ENCODE measurements around the gene ZNF787.

The ZNF787 gene

GRCh38 chr19:56142897-56143434, 21.9 kb upstream of the ZNF787 start:
- DNase-seq (ENCODE audit: low read depth), result no peak
- no peak overlapping the region for H3K9ac ChIP-seq (ENCODE audit: low read length)
- no peak overlapping the region for H3K4me3 ChIP-seq (ENCODE audit: low read length)
- H3K9me3 ChIP-seq (ENCODE audit: control insufficient read depth, low read length), result no peaks in the 10 kb centered on the region
- no peaks in the 10 kb centered on the region for H3K27me3 ChIP-seq (replicated peaks; ENCODE audit: control insufficient read depth, insufficient read depth, low read length)
- H3K36me3 ChIP-seq (ENCODE audit: control insufficient read depth, insufficient read depth, low read length, severe bottlenecking), result no peaks in the 10 kb centered on the region
- H3K4me1 ChIP-seq (ENCODE audit: control insufficient read depth, insufficient read depth, low read length), result peaks cover 19% of the 10 kb centered on the region

GRCh38 chr19:56142087-56142787, 21.1 kb upstream of the ZNF787 start:
- DNase-seq (ENCODE audit: low read depth), result no peak

GRCh38 chr19:56141417-56141993, 20.4 kb upstream of the ZNF787 start:
- H3K27me3 ChIP-seq (replicated peaks; ENCODE audit: control insufficient read depth, insufficient read depth, low read length), result no peaks in the 10 kb centered on the region
- no peaks in the 10 kb centered on the region for H3K9me3 ChIP-seq (ENCODE audit: control insufficient read depth, low read length)
- peaks cover 19% of the 10 kb centered on the region for H3K4me1 ChIP-seq (ENCODE audit: control insufficient read depth, insufficient read depth, low read length)
- peak overlapping the region; percentile 81 for H3K4me3 ChIP-seq (ENCODE audit: low read length)
- peak overlapping the region; percentile 81 for H3K9ac ChIP-seq (ENCODE audit: low read length)
- peak; percentile 47 for DNase-seq (ENCODE audit: low read depth)
- no peaks in the 10 kb centered on the region for H3K36me3 ChIP-seq (ENCODE audit: control insufficient read depth, insufficient read depth, low read length, severe bottlenecking)

More at GRCh38 chr19:56142087-56142787, 21.1 kb upstream of the ZNF787 start:
- no peaks in the 10 kb centered on the region for H3K27me3 ChIP-seq (replicated peaks; ENCODE audit: control insufficient read depth, insufficient read depth, low read length)
- no peaks in the 10 kb centered on the region for H3K36me3 ChIP-seq (ENCODE audit: control insufficient read depth, insufficient read depth, low read length, severe bottlenecking)
- H3K4me1 ChIP-seq (ENCODE audit: control insufficient read depth, insufficient read depth, low read length), result peaks cover 19% of the 10 kb centered on the region
- H3K9me3 ChIP-seq (ENCODE audit: control insufficient read depth, low read length), result no peaks in the 10 kb centered on the region
- H3K9ac ChIP-seq (ENCODE audit: low read length), result peak overlapping the region; percentile 62
- peak overlapping the region; percentile 81 for H3K4me3 ChIP-seq (ENCODE audit: low read length)

- H3K9me3 ChIP-seq (ENCODE audit: control insufficient read depth, low read length), result no peaks in the 10 kb centered on the region
- DNase-seq (ENCODE audit: low read depth), result peak; percentile 100
- peak within 1 kb of the TSS; percentile 81 for H3K4me3 ChIP-seq (ENCODE audit: low read length)
- no peaks in the 10 kb centered on the region for H3K27me3 ChIP-seq (replicated peaks; ENCODE audit: control insufficient read depth, insufficient read depth, low read length)
- H3K9ac ChIP-seq (ENCODE audit: low read length), result peak within 1 kb of the TSS; percentile 82
- H3K36me3 ChIP-seq (ENCODE audit: control insufficient read depth, insufficient read depth, low read length, severe bottlenecking), result no peaks in the 10 kb centered on the region
- peaks cover 19% of the 10 kb centered on the region for H3K4me1 ChIP-seq (ENCODE audit: control insufficient read depth, insufficient read depth, low read length)
These were observed 19.7 kb upstream of the ZNF787 start, which contains the start of gene ZNF444 for GRCh38 chr19:56140583-56141416. ZNF444 (plus strand) TSS chr19:56141287; CDS start chr19:56146912, 5,625 bp downstream.

- peaks cover 19% of the 10 kb centered on the region for H3K4me1 ChIP-seq (ENCODE audit: control insufficient read depth, insufficient read depth, low read length)
- H3K9ac ChIP-seq (ENCODE audit: low read length), result peak overlapping the region; percentile 82
- peak overlapping the region; percentile 81 for H3K4me3 ChIP-seq (ENCODE audit: low read length)
- no peaks in the 10 kb centered on the region for H3K9me3 ChIP-seq (ENCODE audit: control insufficient read depth, low read length)
- no peaks in the 10 kb centered on the region for H3K27me3 ChIP-seq (replicated peaks; ENCODE audit: control insufficient read depth, insufficient read depth, low read length)
- no peak for DNase-seq (ENCODE audit: low read depth)
- H3K36me3 ChIP-seq (ENCODE audit: control insufficient read depth, insufficient read depth, low read length, severe bottlenecking), result no peaks in the 10 kb centered on the region
These were observed 18.9 kb upstream of the ZNF787 start for GRCh38 chr19:56139847-56140582.

GRCh38 chr19:56138069-56138468, 17.0 kb upstream of the ZNF787 start:
- no peak overlapping the region for H3K4me3 ChIP-seq (ENCODE audit: low read length)
- peaks cover 27% of the 10 kb centered on the region for H3K4me1 ChIP-seq (ENCODE audit: control insufficient read depth, insufficient read depth, low read length)
- H3K36me3 ChIP-seq (ENCODE audit: control insufficient read depth, insufficient read depth, low read length, severe bottlenecking), result no peaks in the 10 kb centered on the region
- H3K27me3 ChIP-seq (replicated peaks; ENCODE audit: control insufficient read depth, insufficient read depth, low read length), result no peaks in the 10 kb centered on the region
- peak; percentile 45 for DNase-seq (ENCODE audit: low read depth)
- H3K9me3 ChIP-seq (ENCODE audit: control insufficient read depth, low read length), result no peaks in the 10 kb centered on the region
- no peak overlapping the region for H3K9ac ChIP-seq (ENCODE audit: low read length)

- Histone ChIP-seq H3K36me3 (ENCODE audit: control insufficient read depth, insufficient read depth, low read length, severe bottlenecking) (no peaks in the 10 kb centered on the region), H3K27me3 (replicated peaks; ENCODE audit: control insufficient read depth, insufficient read depth, low read length) (no peaks in the 10 kb centered on the region), H3K9ac (ENCODE audit: low read length) (no peak overlapping the region), H3K9me3 (ENCODE audit: control insufficient read depth, low read length) (no peaks in the 10 kb centered on the region), H3K4me3 (ENCODE audit: low read length) (no peak overlapping the region), H3K4me1 (ENCODE audit: control insufficient read depth, insufficient read depth, low read length) (peaks cover 29% of the 10 kb centered on the region)
- no peak for DNase-seq (ENCODE audit: low read depth)
These were observed 16.3 kb upstream of the ZNF787 start for GRCh38 chr19:56137405-56137804.

GRCh38 chr19:56136362-56136761, 15.3 kb upstream of the ZNF787 start:
- DNase-seq (ENCODE audit: low read depth), result no peak

GRCh38 chr19:56134654-56134921, 13.5 kb upstream of the ZNF787 start:
- peaks cover 23% of the 10 kb centered on the region for H3K4me1 ChIP-seq (ENCODE audit: control insufficient read depth, insufficient read depth, low read length)
- H3K9ac ChIP-seq (ENCODE audit: low read length), result no peak overlapping the region
- no peak overlapping the region for H3K4me3 ChIP-seq (ENCODE audit: low read length)
- no peak for DNase-seq (ENCODE audit: low read depth)
- no peaks in the 10 kb centered on the region for H3K9me3 ChIP-seq (ENCODE audit: control insufficient read depth, low read length)
- no peaks in the 10 kb centered on the region for H3K27me3 ChIP-seq (replicated peaks; ENCODE audit: control insufficient read depth, insufficient read depth, low read length)
- H3K36me3 ChIP-seq (ENCODE audit: control insufficient read depth, insufficient read depth, low read length, severe bottlenecking), result no peaks in the 10 kb centered on the region

More at GRCh38 chr19:56136362-56136761, 15.3 kb upstream of the ZNF787 start:
- no peaks in the 10 kb centered on the region for H3K27me3 ChIP-seq (replicated peaks; ENCODE audit: control insufficient read depth, insufficient read depth, low read length)
- peaks cover 30% of the 10 kb centered on the region for H3K4me1 ChIP-seq (ENCODE audit: control insufficient read depth, insufficient read depth, low read length)
- no peak overlapping the region for H3K9ac ChIP-seq (ENCODE audit: low read length)
- H3K9me3 ChIP-seq (ENCODE audit: control insufficient read depth, low read length), result no peaks in the 10 kb centered on the region
- no peak overlapping the region for H3K4me3 ChIP-seq (ENCODE audit: low read length)
- H3K36me3 ChIP-seq (ENCODE audit: control insufficient read depth, insufficient read depth, low read length, severe bottlenecking), result no peaks in the 10 kb centered on the region

GRCh38 chr19:56133858-56134653, 13.0 kb upstream of the ZNF787 start:
- peak; percentile 32 for DNase-seq (ENCODE audit: low read depth)
- H3K36me3 ChIP-seq (ENCODE audit: control insufficient read depth, insufficient read depth, low read length, severe bottlenecking), result no peaks in the 10 kb centered on the region
- no peaks in the 10 kb centered on the region for H3K27me3 ChIP-seq (replicated peaks; ENCODE audit: control insufficient read depth, insufficient read depth, low read length)
- H3K4me3 ChIP-seq (ENCODE audit: low read length), result no peak overlapping the region
- no peak overlapping the region for H3K9ac ChIP-seq (ENCODE audit: low read length)
- H3K4me1 ChIP-seq (ENCODE audit: control insufficient read depth, insufficient read depth, low read length), result peaks cover 23% of the 10 kb centered on the region
- no peaks in the 10 kb centered on the region for H3K9me3 ChIP-seq (ENCODE audit: control insufficient read depth, low read length)
